Fibroblast of mammary gland (primary cell): ENCODE data around the gene DMTF1.

ENCODE experiments used
- DNase-seq: peaks from one replicate; pipeline ENCODE4 v3.0.0-alpha.2; 2010; ENCODE audit warnings: low read depth
- H3K4me3 ChIP-seq: 2 replicates; pipeline ENCODE4 v1.5.1; 2011; ENCODE audit warnings: low read depth, mild to moderate bottlenecking, low read length, moderate library complexity; ENCODE audit not compliant: control insufficient read depth
- CTCF ChIP-seq: conservative IDR thresholded peaks from 2 replicates; pipeline ENCODE4 v1.5.1; 2011; ENCODE audit warnings: low read depth, low read length, inconsistent platforms; ENCODE audit not compliant: control insufficient read depth, insufficient read depth

The DMTF1 gene

GRCh38 chr7:87190783-87191182 is 38.5 kb downstream of the DMTF1 start:
- no peak for DNase-seq
- TF ChIP-seq CTCF: no peak
- no peak overlapping the region for H3K4me3 ChIP-seq

GRCh38 chr7:87192784-87193487 is 40.7 kb downstream of the DMTF1 start:
- DNase-seq: no peak
- TF ChIP-seq CTCF: no peak
- H3K4me3 ChIP-seq: no peak overlapping the region

GRCh38 chr7:87193912-87194311 is 41.7 kb downstream of the DMTF1 start:
- no peak for TF ChIP-seq CTCF
- no peak overlapping the region for H3K4me3 ChIP-seq
- DNase-seq: no peak

GRCh38 chr7:87199241-87199640 is 47.0 kb downstream of the DMTF1 start:
- TF ChIP-seq CTCF: no peak
- DNase-seq: no peak
- H3K4me3 ChIP-seq: no peak overlapping the region

- no peak for TF ChIP-seq CTCF
- no peak for DNase-seq
- no peak overlapping the region for H3K4me3 ChIP-seq
These were observed 47.6 kb downstream of the DMTF1 start for GRCh38 chr7:87199700-87200450.

- no peak for TF ChIP-seq CTCF
- no peak for DNase-seq
These were observed 50.0 kb downstream of the DMTF1 start for GRCh38 chr7:87202208-87202607.

More at GRCh38 chr7:87202208-87202607, 50.0 kb downstream of the DMTF1 start:
- H3K4me3 ChIP-seq: no peak overlapping the region
